HG03442 (cell line): Measurements from ENCODE around the gene COL17A1.

ENCODE experiments used
- ATAC-seq: cut with Tn5 transposase; IDR thresholded peaks from one replicate; pipeline ENCODE4 v1.9.1; 2021; ENCODE audit warnings: mild to moderate bottlenecking, moderate library complexity; ENCODE audit not compliant: unreplicated experiment

The COL17A1 gene

GRCh38 chr10:104034401-104035193 is 51.1 kb downstream of the COL17A1 start:
- no peak for ATAC-seq

GRCh38 chr10:104033966-104034365 is 51.7 kb downstream of the COL17A1 start:
- ATAC-seq: no peak

GRCh38 chr10:104033401-104033930 is 52.2 kb downstream of the COL17A1 start:
- no peak for ATAC-seq

- no peak for ATAC-seq
Measured at GRCh38 chr10:104032144-104032775, 53.4 kb downstream of the COL17A1 start.

- no peak for ATAC-seq
Measured at GRCh38 chr10:104031631-104032030, 54.0 kb downstream of the COL17A1 start.

- ATAC-seq: no peak
Measured at GRCh38 chr10:104029521-104029860, 56.2 kb downstream of the COL17A1 start.

GRCh38 chr10:104028823-104029520 is 56.7 kb downstream of the COL17A1 start:
- ATAC-seq: no peak

- no peak for ATAC-seq
Measured at GRCh38 chr10:104028146-104028545, 57.5 kb downstream of the COL17A1 start.

GRCh38 chr10:104026762-104027161 is 58.9 kb downstream of the COL17A1 start:
- no peak for ATAC-seq

- ATAC-seq: no peak
Measured at GRCh38 chr10:104025524-104025923, 60.2 kb downstream of the COL17A1 start.

- no peak for ATAC-seq
Measured at GRCh38 chr10:104022026-104022425, 63.7 kb downstream of the COL17A1 start.

GRCh38 chr10:104021246-104021645 is 64.4 kb downstream of the COL17A1 start:
- ATAC-seq: no peak

GRCh38 chr10:104020020-104020419 is 65.7 kb downstream of the COL17A1 start:
- ATAC-seq: no peak

GRCh38 chr10:104018471-104018870 is 67.2 kb downstream of the COL17A1 start:
- ATAC-seq: no peak

- ATAC-seq: no peak
Measured at GRCh38 chr10:104016661-104017060, 69.0 kb downstream of the COL17A1 start.

GRCh38 chr10:104014176-104014575 is 71.5 kb downstream of the COL17A1 start:
- no peak for ATAC-seq

GRCh38 chr10:104013489-104013888 is 72.2 kb downstream of the COL17A1 start:
- ATAC-seq: no peak

GRCh38 chr10:104011904-104012303 is 73.8 kb downstream of the COL17A1 start:
- ATAC-seq: no peak

- no peak for ATAC-seq
Measured at GRCh38 chr10:104005172-104005863, 80.4 kb downstream of the COL17A1 start.

GRCh38 chr10:104002911-104003310 is 82.8 kb downstream of the COL17A1 start:
- ATAC-seq: no peak

GRCh38 chr10:103998805-103999204 is 86.9 kb downstream of the COL17A1 start:
- no peak for ATAC-seq
